Astrocyte of the spinal cord (primary cell): ENCODE data around the gene GARNL3.

Experiments used
- DNase-seq: peaks from one replicate; pipeline ENCODE4 v3.0.0; 2011; ENCODE audit warnings: low read depth, low spot score
- H3K4me3 ChIP-seq: 2 replicates; pipeline ENCODE4 v1.5.1; 2011; ENCODE audit warnings: low read depth, mild to moderate bottlenecking, low read length, moderate library complexity
- in situ Hi-C: cut with HindIII; loops from 2 replicates; pipeline ENCODE4 v1.10.0; 2017; ENCODE audit warnings: low sequenced_read_pairs
- TF ChIP-seq, protein P1 (sequence below): IDR thresholded peaks from 2 replicates; pipeline ENCODE4 v1.5.1; 2012; ENCODE audit warnings: low read depth, mild to moderate bottlenecking, low read length, inconsistent platforms

Gene GARNL3

DNA sequence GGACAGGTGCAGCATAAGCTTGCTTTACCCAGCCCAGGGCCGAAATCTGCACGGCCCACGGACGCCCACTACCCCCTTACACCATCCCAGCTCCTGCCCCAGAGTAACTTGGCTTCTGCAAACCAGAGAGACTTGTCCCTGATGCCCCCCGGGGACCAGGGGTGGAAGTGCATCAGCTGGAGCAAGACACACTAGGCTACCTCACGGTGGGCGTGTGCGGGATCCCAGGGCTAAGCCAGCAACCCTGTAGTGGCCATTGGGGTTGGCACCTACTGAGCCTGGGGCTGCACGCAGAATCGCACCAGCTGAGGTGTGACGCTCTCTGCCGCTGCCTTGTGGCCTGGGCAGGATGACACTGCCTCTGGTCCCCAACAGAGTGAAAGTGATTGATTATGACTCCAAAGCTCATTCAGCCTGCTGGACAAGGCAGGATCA is 153.5 kb downstream of the GARNL3 start:
- H3K4me3 ChIP-seq = no peak overlapping the region
- TF ChIP-seq, protein P1, sequence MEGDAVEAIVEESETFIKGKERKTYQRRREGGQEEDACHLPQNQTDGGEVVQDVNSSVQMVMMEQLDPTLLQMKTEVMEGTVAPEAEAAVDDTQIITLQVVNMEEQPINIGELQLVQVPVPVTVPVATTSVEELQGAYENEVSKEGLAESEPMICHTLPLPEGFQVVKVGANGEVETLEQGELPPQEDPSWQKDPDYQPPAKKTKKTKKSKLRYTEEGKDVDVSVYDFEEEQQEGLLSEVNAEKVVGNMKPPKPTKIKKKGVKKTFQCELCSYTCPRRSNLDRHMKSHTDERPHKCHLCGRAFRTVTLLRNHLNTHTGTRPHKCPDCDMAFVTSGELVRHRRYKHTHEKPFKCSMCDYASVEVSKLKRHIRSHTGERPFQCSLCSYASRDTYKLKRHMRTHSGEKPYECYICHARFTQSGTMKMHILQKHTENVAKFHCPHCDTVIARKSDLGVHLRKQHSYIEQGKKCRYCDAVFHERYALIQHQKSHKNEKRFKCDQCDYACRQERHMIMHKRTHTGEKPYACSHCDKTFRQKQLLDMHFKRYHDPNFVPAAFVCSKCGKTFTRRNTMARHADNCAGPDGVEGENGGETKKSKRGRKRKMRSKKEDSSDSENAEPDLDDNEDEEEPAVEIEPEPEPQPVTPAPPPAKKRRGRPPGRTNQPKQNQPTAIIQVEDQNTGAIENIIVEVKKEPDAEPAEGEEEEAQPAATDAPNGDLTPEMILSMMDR = peak; percentile 32
- DNase-seq = no peak
- in situ Hi-C loops = no loop called here

DNA sequence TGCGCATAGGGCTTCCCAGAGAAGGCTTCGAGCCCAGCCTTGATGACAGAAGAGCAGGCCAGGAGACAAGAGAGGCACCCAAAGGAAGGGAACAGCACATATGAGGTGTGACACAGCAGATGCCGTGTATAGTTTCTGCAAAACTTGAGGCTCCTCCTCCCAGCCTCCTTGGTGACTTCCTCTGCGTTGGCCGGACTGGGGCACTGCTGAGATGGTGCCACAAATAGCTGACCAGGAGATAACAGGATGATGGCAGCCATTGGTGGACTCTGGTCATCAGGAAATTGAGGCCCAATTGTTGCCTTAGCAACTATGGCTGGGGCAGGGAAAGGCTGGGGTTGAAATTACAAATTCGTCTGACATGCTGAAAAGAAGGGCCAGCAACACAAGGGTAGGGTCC is 154.8 kb downstream of the GARNL3 start:
- TF ChIP-seq, protein P1 = no peak
- no peak overlapping the region for H3K4me3 ChIP-seq
- in situ Hi-C loops = no loop called here
- no peak for DNase-seq

DNA sequence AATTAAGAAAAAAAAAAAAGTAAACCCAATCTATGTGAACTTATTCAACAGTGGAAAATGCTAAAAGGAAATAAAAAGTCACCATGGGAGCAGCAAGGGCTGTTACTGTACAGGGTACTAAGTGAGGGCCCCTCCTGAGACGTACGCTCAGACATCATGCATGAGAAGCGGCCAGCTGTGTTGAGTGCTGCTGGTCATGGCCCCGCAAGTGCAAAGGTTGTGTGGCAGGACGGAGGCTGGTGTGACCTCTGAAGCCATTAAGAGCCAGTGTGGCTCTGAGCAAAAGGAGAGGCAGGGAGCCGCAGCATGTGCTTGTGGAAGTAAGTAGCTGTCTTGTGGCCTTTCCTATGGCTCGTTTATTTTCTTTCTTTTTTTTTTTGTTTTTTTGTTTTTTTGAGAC is 156.5 kb downstream of the GARNL3 start:
- in situ Hi-C loops = no loop called here
- no peak for DNase-seq
- no peak overlapping the region for H3K4me3 ChIP-seq
- TF ChIP-seq, protein P1 = no peak

DNA sequence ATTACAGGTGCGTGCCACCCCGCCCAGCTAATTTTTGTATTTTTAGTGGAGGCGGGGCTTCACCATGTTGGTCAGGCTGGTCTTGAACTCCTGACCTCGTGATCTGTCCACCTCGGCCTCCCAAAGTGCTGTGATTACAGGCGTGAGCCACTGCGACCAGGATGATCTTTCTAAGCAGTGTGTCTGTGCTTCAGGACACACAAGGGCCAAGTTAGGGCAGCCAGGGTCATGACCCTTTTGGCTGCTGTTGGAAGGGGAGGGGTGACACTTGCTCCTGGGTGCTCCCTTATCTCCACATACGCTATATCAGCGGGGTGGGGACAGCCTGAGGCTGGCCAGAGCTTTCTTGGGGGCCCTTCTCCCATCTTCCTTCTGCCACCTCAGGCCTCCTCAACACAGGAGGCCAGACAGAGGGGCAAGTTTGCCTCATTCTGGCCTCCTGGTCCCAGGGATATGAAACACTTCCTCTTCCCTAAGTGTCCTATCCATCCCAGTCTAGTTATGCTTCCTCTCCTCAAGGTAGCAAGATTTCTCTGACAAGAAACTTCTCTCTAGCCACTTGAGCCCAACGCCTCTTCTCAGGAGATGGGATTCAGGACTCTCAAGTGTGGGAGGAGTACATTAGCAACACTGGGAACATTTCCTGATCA is 157.7 kb downstream of the GARNL3 start:
- no peak overlapping the region for H3K4me3 ChIP-seq
- DNase-seq = no peak
- TF ChIP-seq, protein P1 = no peak
- in situ Hi-C loops = no loop called here

DNA sequence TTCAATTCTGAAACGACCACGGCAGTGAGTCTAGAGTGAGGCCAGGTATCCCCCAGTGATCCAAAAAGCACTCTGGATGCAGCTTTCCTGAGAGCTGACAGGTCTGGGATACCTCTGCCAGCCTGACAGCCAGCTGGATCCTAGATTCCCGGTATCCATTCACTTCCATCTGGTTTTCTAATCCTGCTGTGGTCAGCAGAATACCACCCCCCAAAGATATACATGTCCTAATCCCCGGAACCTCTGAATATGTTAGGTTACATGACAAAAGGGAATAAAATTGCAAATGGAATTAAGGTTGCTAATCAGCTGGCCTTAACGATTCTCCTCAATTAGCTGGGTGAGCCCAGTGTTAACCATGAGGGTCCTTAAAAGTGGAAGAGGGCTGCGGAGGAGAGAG is 158.2 kb downstream of the GARNL3 start:
- TF ChIP-seq, protein P1 = no peak
- peak overlapping the region; percentile 97 for H3K4me3 ChIP-seq

DNA sequence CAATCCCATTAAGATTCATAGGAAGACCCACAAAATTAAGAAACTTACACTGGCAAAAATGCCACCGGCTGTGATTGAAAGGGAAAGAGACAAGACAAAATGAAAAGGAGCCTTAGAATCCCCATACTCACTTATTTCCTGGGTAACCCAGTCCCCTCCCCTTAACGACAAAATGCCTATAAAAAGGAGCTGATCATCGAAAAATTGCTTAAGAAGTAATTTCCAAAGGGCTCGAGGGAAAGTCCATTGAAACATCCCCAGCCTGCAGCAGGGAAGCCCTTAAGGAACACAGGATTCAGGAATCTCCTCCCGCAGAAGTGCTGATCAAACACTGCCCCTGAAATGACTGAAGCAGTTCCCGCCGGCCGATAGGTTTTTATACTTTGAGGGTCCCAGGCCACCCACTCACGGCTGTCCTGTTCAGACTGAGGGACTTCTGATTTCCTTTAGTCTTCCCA is 158.9 kb downstream of the GARNL3 start:
- no peak for DNase-seq
- TF ChIP-seq, protein P1 = no peak
- in situ Hi-C loops = no loop called here
- peak overlapping the region; percentile 97 for H3K4me3 ChIP-seq

More for the DNA sequence above, 158.2 kb downstream of the GARNL3 start:
- in situ Hi-C loops = no loop called here
- no peak for DNase-seq
